Astrocyte (in vitro differentiated cells and primary cell): ENCODE data around the gene MICAL1.

Experiments used
- EZH2 ChIP-seq: IDR thresholded peaks from 2 replicates; pipeline ENCODE4 v1.6.1; 2012; ENCODE audit warnings: mild to moderate bottlenecking, low read length, inconsistent platforms; ENCODE audit not compliant: insufficient read depth
- TF ChIP-seq, protein P1 (sequence below): IDR thresholded peaks from 2 replicates; pipeline ENCODE4 v1.5.1; 2011; ENCODE audit warnings: low read depth, mild to moderate bottlenecking, inconsistent platforms, low read length, moderate library complexity; ENCODE audit not compliant: insufficient read depth

DNA sequence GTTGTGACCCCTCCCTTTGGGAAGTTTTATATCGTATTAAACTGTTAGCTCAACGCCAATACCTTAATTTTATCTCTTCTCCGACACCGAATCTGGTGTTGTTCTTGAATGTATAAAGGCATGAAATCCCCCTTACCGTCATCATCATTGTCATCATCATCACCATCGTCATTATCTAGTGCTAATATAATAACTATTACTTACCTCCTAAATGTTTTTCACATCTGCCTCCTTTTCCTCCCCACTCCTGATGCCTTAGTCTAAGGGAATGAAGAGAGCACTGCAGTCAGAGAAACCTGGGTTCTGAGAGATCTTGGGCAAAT is 28.1 kb upstream of the MICAL1 start:
- TF ChIP-seq, protein P1, sequence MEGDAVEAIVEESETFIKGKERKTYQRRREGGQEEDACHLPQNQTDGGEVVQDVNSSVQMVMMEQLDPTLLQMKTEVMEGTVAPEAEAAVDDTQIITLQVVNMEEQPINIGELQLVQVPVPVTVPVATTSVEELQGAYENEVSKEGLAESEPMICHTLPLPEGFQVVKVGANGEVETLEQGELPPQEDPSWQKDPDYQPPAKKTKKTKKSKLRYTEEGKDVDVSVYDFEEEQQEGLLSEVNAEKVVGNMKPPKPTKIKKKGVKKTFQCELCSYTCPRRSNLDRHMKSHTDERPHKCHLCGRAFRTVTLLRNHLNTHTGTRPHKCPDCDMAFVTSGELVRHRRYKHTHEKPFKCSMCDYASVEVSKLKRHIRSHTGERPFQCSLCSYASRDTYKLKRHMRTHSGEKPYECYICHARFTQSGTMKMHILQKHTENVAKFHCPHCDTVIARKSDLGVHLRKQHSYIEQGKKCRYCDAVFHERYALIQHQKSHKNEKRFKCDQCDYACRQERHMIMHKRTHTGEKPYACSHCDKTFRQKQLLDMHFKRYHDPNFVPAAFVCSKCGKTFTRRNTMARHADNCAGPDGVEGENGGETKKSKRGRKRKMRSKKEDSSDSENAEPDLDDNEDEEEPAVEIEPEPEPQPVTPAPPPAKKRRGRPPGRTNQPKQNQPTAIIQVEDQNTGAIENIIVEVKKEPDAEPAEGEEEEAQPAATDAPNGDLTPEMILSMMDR, result no peak
- TF ChIP-seq EZH2, result no peak
